ENCODE results near the gene OSBPL10.

DNA sequence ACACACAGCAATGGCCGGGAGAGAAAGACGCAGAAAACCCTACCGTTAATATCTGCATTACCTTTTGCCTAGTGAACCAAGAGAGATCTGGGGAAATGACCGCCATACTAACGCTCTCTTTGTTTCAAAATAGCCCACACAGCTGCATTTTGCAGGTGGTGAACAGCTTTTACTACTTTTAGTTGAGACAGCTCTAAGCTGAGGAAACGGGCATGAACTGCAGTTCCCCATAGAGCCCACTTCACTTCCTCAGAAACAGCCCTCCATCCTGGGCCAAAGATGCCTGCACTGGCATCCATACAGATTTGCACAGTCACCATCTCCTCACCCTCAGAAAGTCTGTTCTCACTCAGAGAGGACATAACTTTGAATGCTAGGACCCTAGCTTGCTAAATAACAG is 45.5 kb upstream of the OSBPL10 start:
- TF ChIP-seq, protein P1, sequence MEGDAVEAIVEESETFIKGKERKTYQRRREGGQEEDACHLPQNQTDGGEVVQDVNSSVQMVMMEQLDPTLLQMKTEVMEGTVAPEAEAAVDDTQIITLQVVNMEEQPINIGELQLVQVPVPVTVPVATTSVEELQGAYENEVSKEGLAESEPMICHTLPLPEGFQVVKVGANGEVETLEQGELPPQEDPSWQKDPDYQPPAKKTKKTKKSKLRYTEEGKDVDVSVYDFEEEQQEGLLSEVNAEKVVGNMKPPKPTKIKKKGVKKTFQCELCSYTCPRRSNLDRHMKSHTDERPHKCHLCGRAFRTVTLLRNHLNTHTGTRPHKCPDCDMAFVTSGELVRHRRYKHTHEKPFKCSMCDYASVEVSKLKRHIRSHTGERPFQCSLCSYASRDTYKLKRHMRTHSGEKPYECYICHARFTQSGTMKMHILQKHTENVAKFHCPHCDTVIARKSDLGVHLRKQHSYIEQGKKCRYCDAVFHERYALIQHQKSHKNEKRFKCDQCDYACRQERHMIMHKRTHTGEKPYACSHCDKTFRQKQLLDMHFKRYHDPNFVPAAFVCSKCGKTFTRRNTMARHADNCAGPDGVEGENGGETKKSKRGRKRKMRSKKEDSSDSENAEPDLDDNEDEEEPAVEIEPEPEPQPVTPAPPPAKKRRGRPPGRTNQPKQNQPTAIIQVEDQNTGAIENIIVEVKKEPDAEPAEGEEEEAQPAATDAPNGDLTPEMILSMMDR (IDR thresholded peaks at IDR 0.05): no peak
- no peak for TF ChIP-seq POLR2A (IDR thresholded peaks at IDR 0.05)

Measured in lower leg skin (tissue), 3 donors.